SK-N-SH treated with all-trans-retinoic acid at 6 μM for 48 hours (cell line): ENCODE results near the gene PACSIN2.

ENCODE experiments used
- BACH2 ChIP-seq: fragments of 250-450 bp; sonication (Bioruptor Pico); IDR thresholded peaks from 2 replicates; pipeline ENCODE4 v1.9.0; 2021; ENCODE audit warnings: mild to moderate bottlenecking, borderline replicate concordance
- CREB5 ChIP-seq: fragments of 250-450 bp; sonication (Bioruptor Pico); IDR thresholded peaks from 2 replicates; pipeline ENCODE4 v1.5.1; 2020; ENCODE audit warnings: low read depth, mild to moderate bottlenecking, moderate library complexity
- GLIS3 ChIP-seq: fragments of 250-450 bp; sonication (Bioruptor Pico); IDR thresholded peaks from 2 replicates; pipeline ENCODE4 v1.5.0; 2020; ENCODE audit warnings: mild to moderate bottlenecking, moderate library complexity
- ISL1 ChIP-seq: fragments of 250-450 bp; sonication (Bioruptor Pico); IDR thresholded peaks from 2 replicates; pipeline ENCODE4 v2.1.2; 2022; ENCODE audit warnings: mild to moderate bottlenecking, moderate library complexity
- PATZ1 ChIP-seq: fragments of 250-450 bp; sonication (Bioruptor Pico); IDR thresholded peaks from 2 replicates; pipeline ENCODE4 v1.8.0; 2020; ENCODE audit warnings: mild to moderate bottlenecking, moderate library complexity, borderline replicate concordance
- PPARA ChIP-seq: fragments of 250-450 bp; sonication (Bioruptor Pico); IDR thresholded peaks from 2 replicates; pipeline ENCODE4 v1.5.0; 2020; ENCODE audit warnings: mild to moderate bottlenecking, borderline replicate concordance
- RARB ChIP-seq: fragments of 250-450 bp; sonication (Bioruptor Pico); IDR thresholded peaks from 2 replicates; pipeline ENCODE4 v1.8.0; 2021; ENCODE audit warnings: mild to moderate bottlenecking, moderate library complexity
- ZFP3 ChIP-seq: fragments of 250-450 bp; sonication (Bioruptor Pico); IDR thresholded peaks from 2 replicates; pipeline ENCODE4 v1.5.0; 2020; ENCODE audit warnings: mild to moderate bottlenecking, moderate library complexity
- ZFP30 ChIP-seq: fragments of 450-650 bp; formaldehyde crosslinking; IDR thresholded peaks from 2 replicates; pipeline ENCODE4 v1.5.0; 2022; ENCODE audit warnings: mild to moderate bottlenecking, moderate library complexity
- ZNF565 ChIP-seq: fragments of 450-650 bp; formaldehyde crosslinking; conservative IDR thresholded peaks from 2 replicates; pipeline ENCODE4 v1.5.0; 2020; ENCODE audit warnings: low read depth, mild to moderate bottlenecking, moderate library complexity
- ZNF70 ChIP-seq: fragments of 450-650 bp; formaldehyde crosslinking; IDR thresholded peaks from 2 replicates; pipeline ENCODE4 v1.5.0; 2020; ENCODE audit warnings: mild to moderate bottlenecking, moderate library complexity

GRCh38 chr22:42939941-42940653 lies 74.9 kb downstream of the PACSIN2 start:
- TF ChIP-seq ZNF565 (CRISPR knock-in tag) (no peak), ZNF70 (CRISPR knock-in tag) (no peak), ZFP3 (no peak), PPARA (CRISPR knock-in tag) (no peak), GLIS3 (CRISPR knock-in tag) (no peak), ZFP30 (CRISPR knock-in tag) (no peak), ISL1 (no peak), CREB5 (CRISPR knock-in tag) (no peak), RARB (CRISPR knock-in tag) (no peak), PATZ1 (CRISPR knock-in tag) (no peak), BACH2 (CRISPR knock-in tag) (no peak)
